Ectodermal cell (in vitro differentiated cells): ENCODE results near the gene KCNA3.

Source experiments
- H3K27ac ChIP-seq: 2 replicates; pipeline ENCODE4 v1.7.0; 2013; ENCODE audit warnings: mild to moderate bottlenecking, low read depth, low read length; ENCODE audit not compliant: insufficient read depth, poor library complexity, severe bottlenecking
- H3K27me3 ChIP-seq: 2 replicates; pipeline ENCODE4 v1.7.0; 2013; ENCODE audit warnings: mild to moderate bottlenecking, low read length; ENCODE audit not compliant: insufficient read depth, control insufficient read depth, poor library complexity, severe bottlenecking
- H3K36me3 ChIP-seq: one replicate; pipeline ENCODE4 v1.7.0; 2013; ENCODE audit warnings: low read length; ENCODE audit not compliant: control insufficient read depth, insufficient read depth
- H3K4me1 ChIP-seq: one replicate; pipeline ENCODE4 v1.7.0; 2013; ENCODE audit warnings: low read length; ENCODE audit not compliant: control insufficient read depth, insufficient read depth
- H3K4me3 ChIP-seq: 2 replicates; pipeline ENCODE4 v1.7.0; 2013; ENCODE audit warnings: low read depth, low read length, control low read depth; ENCODE audit not compliant: insufficient read depth
- H3K9me3 ChIP-seq: 2 replicates; pipeline ENCODE4 v1.7.0; 2013; ENCODE audit warnings: mild to moderate bottlenecking, low read length, moderate library complexity; ENCODE audit not compliant: control insufficient read depth
- WGBS, 2 experiments: methylation state at CpG; one replicate each; pipeline ENCODE4 v1.1.7; 2013; ENCODE audit warnings: missing lambda C conversion rate in 2 of 2; 5-methylcytosine and 5-hydroxymethylcytosine counted together

KCNA3 gene

DNA sequence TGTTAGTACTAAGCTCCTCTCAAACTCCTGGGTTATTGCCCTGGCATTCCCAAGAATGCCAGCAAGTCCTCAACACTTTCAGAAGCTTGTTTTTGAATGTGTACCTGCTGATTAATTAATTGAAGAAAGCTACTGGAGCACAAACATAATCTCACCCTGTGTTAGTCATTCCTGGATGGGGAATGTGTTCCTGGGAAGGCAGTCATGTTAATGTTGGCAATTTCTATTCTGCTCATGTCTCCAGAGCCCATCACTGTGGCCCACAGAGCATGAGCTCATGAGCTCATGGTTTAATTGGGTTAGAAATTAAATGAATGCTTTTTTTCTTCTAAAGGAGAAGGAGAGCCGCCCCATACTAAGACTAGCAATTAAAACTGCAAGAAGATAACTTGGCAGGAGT lies 31.9 kb upstream of the KCNA3 start:
- H3K4me3 ChIP-seq, result no peak overlapping the region
- no peaks in the 10 kb centered on the region for H3K9me3 ChIP-seq
- H3K27ac ChIP-seq, result no peak overlapping the region
- no peaks in the 10 kb centered on the region for H3K27me3 ChIP-seq
- H3K4me1 ChIP-seq, result no peaks in the 10 kb centered on the region
- 88 to 100% methylated on average over 1 of the region's 1 CpG for WGBS, 2 experiments
- no peaks in the 10 kb centered on the region for H3K36me3 ChIP-seq

DNA sequence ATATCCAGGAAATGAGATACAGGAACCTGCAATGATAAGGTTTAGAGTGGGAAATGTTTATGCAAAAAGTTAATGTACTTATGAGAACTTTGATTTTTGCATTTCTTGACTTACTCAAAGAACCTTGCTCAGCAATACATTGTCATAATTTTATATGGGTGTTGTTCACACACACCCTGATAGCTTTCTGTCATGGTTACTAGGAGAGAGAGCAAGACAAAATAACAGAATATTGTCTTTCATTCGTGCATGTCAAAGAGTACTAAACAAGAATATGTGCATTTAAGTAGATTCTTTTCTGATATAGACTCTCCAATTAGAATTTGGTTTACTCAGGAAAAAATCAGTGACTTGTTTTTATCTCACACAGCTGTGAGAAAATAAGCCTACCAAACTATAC lies 27.5 kb upstream of the KCNA3 start:
- Histone ChIP-seq H3K27me3 (no peaks in the 10 kb centered on the region), H3K4me3 (no peak overlapping the region), H3K9me3 (no peaks in the 10 kb centered on the region), H3K27ac (no peak overlapping the region), H3K36me3 (no peaks in the 10 kb centered on the region), H3K4me1 (no peaks in the 10 kb centered on the region)
- 75% methylated on average over 1 of the region's 1 CpG; no CpG with 5 or more reads in 1 of the 2 experiments for WGBS, 2 experiments

DNA sequence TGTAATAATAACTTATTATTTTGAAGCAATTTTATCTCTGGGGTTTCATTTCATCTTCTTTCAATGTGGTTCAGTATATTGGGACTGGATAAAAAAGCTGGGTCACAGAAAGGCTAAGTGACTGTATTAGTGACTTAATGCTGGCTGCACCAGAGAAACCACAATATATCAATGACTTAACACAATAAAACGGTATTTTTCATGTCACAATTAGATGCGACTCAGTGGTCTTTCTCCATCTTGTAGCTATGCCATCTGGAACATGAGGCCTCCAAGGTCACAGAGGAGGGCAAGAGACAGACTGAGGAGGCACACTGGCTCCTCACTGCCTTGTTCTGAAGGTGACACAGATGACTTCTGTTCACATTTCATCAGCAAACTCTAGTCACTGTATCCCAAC lies 26.0 kb upstream of the KCNA3 start:
- Histone ChIP-seq H3K4me1 (no peaks in the 10 kb centered on the region), H3K9me3 (no peaks in the 10 kb centered on the region), H3K4me3 (no peak overlapping the region), H3K27me3 (no peaks in the 10 kb centered on the region), H3K36me3 (no peaks in the 10 kb centered on the region), H3K27ac (no peak overlapping the region)
- WGBS, 2 experiments, result 92 to 96% methylated on average over 2 of the region's 2 CpGs

DNA sequence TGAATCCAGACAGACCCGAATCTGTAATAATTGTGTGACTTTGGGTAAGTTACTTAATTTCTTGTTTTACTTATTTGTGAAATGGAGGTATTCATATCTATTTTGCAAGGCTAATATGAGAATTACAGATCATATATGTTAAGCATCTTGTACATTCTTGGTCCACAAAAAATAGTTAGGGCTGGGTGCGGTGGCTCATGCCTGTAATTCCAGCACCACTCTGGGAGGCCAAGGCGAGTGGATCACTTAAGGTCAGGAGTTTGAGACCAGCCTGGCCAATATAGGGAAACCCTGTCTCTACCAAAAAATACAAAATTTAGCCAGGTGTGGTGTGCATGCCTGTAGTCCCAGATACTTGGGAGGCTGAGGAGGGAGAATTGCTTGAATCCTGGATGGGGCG lies 22.9 kb upstream of the KCNA3 start:
- no peak overlapping the region for H3K27ac ChIP-seq

DNA sequence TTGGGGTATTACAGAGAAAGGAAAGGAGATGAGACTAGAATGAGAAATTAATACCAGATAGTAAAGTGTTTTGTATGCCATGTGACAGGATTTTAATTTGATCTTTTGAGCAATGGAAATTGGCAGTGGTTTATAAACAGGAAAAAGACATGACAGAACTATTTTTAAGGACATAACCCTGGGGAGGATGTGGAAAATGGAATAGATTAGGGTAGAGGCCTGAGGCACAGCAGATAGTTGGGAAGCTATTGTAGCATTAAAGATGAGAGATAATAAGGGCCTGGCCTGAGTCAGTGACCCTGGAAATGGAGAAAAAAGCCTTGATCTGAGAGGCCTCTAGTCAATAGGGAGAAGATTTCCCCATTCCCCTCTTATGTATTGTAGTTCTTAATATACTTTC lies 22.1 kb upstream of the KCNA3 start:
- H3K27me3 ChIP-seq, result no peaks in the 10 kb centered on the region
- no peaks in the 10 kb centered on the region for H3K9me3 ChIP-seq
- H3K27ac ChIP-seq, result no peak overlapping the region
- H3K4me3 ChIP-seq, result no peak overlapping the region
- H3K36me3 ChIP-seq, result no peaks in the 10 kb centered on the region
- H3K4me1 ChIP-seq, result no peaks in the 10 kb centered on the region

More for the DNA sequence above, 22.9 kb upstream of the KCNA3 start:
- H3K4me1 ChIP-seq, result no peaks in the 10 kb centered on the region
- no peaks in the 10 kb centered on the region for H3K27me3 ChIP-seq
- no peaks in the 10 kb centered on the region for H3K36me3 ChIP-seq
- 90 to 92% methylated on average over 3 to 4 of the region's 4 CpGs for WGBS, 2 experiments
- H3K9me3 ChIP-seq, result no peaks in the 10 kb centered on the region
- H3K4me3 ChIP-seq, result no peak overlapping the region

DNA sequence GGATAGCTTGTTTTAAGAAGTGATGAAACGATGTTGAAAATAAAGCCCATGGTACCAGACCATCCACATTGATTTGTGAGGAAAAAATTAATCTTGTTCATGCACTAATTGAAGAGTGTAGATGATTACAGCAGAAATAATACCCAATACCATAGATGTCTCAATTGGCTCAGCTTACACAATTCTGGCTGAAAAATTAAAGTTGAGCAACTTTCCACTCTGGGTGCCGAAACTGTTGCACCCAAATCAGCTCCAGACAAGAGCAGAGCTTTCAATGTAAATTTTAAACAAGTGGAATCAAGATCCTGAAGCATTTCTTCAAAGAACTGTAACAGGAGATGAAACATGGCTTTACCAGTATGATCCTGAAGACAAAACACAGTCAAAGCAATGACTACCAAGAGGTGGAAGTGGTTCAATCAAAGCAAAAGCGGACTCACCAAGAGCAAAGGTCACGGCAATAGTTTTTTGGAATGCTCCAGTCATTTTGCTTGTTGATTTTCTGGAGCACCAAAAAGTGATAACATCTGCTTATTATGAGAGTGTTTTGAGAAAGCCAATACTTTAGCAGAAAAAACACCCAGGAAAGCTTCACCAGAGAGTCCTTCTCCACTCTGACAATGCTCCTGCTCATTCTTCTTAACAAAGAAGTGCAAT lies 16.1 kb upstream of the KCNA3 start:
- Histone ChIP-seq H3K9me3 (no peaks in the 10 kb centered on the region), H3K4me3 (no peak overlapping the region), H3K27ac (no peak overlapping the region), H3K4me1 (no peaks in the 10 kb centered on the region), H3K27me3 (no peaks in the 10 kb centered on the region), H3K36me3 (no peaks in the 10 kb centered on the region)
- 93 to 95% methylated on average over 4 of the region's 4 CpGs for WGBS, 2 experiments

DNA sequence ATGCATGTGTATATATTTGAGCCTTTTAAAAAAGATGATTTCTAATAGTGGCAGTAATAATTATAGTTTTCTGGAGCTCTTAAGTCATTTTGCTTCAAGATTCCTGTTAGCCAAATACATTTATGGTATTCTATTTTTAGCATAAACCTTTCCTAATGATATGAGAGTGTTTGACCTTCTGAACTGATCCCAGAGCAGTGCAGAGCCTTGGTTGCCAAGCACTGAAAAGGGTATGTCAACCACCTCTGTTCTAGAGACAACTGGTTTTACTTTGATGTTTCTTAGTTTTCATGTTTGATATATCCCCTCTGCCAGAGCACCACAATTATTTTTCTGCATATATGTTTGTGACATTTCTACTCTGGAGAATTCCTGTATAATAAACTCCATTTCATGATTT lies 15.1 kb upstream of the KCNA3 start:
- no peaks in the 10 kb centered on the region for H3K9me3 ChIP-seq
- no peaks in the 10 kb centered on the region for H3K4me1 ChIP-seq

DNA sequence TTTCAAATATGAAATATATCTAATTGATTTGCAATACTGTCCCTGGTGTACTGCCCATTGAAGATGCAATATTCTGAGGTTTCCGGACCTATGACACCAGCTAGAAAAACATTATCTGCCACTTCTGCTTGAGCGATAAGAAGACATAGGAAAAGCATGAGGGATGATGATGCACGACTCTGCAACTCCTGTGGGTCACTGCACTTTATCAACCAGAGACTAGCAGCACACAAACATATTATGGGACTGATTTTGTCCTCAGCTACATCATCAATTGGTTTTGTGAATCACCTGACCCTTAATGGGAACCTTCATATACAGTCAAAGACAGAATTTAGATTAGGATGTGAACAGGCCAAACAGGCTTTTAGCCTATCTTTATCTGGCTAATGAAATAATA lies 13.8 kb upstream of the KCNA3 start:
- Histone ChIP-seq H3K9me3 (no peaks in the 10 kb centered on the region), H3K27me3 (no peaks in the 10 kb centered on the region), H3K4me1 (no peaks in the 10 kb centered on the region), H3K27ac (no peak overlapping the region), H3K4me3 (no peak overlapping the region), H3K36me3 (no peaks in the 10 kb centered on the region)
- 87 to 90% methylated on average over 3 of the region's 3 CpGs for WGBS, 2 experiments

More for the DNA sequence above, 15.1 kb upstream of the KCNA3 start:
- Histone ChIP-seq H3K4me3 (no peak overlapping the region), H3K27me3 (no peaks in the 10 kb centered on the region), H3K27ac (no peak overlapping the region), H3K36me3 (no peaks in the 10 kb centered on the region)

DNA sequence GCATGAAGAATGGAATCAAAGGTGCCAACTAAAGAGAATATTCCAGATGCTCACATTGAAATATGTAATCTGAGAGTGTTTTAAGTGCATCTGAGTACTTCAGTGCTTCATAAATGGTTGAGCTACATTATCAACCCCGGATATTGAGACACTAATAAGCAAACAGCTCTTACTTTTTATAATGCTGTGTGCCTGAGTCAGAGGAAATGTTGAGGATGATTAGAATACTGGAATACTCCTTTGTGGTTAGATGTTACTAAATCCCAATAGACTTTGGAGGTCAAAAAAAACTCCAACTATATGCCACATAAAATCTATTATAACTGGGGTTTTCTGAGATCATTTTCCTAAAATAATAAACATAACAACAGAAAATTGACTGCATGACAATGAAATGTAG lies 12.5 kb upstream of the KCNA3 start:
- Histone ChIP-seq H3K27ac (no peak overlapping the region), H3K9me3 (no peaks in the 10 kb centered on the region), H3K36me3 (no peaks in the 10 kb centered on the region), H3K27me3 (no peaks in the 10 kb centered on the region), H3K4me1 (no peaks in the 10 kb centered on the region), H3K4me3 (no peak overlapping the region)
- WGBS, 2 experiments, result 100% methylated on average over 1 of the region's 1 CpG; no CpG with 5 or more reads in 1 of the 2 experiments

DNA sequence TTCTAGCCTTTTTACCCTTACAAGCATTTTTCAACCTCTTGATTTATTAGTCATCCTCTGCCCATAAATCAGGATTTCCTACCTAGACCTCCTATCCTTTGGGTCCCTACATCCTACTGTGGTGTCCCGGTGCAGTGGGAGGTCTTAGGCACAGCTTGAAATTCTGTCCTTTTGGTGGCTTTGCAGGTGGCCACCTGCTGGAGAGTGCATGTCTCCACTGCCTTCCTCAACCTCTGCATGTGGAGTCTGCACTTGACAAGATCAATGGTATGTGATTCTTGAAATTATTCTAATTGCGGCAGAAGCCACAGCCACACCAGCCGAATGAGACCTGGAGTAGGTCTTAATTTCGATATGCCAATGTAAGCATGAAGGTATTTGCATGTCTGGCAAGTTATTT lies 11.4 kb upstream of the KCNA3 start:
- 94% methylated on average over 4 of the region's 4 CpGs for WGBS, 2 experiments
- Histone ChIP-seq H3K36me3 (no peaks in the 10 kb centered on the region), H3K27ac (no peak overlapping the region), H3K4me1 (no peaks in the 10 kb centered on the region), H3K27me3 (peaks cover 2% of the 10 kb centered on the region), H3K4me3 (no peak overlapping the region), H3K9me3 (no peaks in the 10 kb centered on the region)

DNA sequence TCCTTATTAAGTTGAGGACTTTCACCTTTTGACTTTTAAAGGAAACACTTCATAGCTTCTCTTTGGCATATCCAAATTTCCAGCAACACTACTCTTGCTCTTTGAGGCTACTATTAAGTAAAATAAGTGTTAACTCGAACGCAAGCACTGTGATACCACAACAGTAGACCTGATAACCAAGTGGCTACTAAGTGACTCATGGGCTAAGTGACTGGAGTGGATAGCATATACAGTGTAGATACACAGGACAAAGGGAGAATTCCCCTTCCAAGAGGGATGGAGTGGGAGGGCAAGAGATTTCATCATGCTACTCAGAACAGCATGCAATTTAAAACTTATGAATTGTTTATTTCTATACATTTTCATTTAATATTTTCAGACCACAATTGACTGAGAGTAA lies 9.8 kb upstream of the KCNA3 start:
- Histone ChIP-seq H3K27me3 (peaks cover 18% of the 10 kb centered on the region), H3K4me1 (no peaks in the 10 kb centered on the region), H3K27ac (no peak overlapping the region), H3K36me3 (no peaks in the 10 kb centered on the region), H3K4me3 (no peak overlapping the region), H3K9me3 (no peaks in the 10 kb centered on the region)
- WGBS, 2 experiments, result 79 to 96% methylated on average over 2 of the region's 2 CpGs
